GM23248 (cell line): ENCODE measurements around the gene ZBED4.

Source experiments
- EZH2 ChIP-seq: fragments of 200-600 bp; sonication (generic); IDR thresholded peaks from 2 replicates; pipeline ENCODE4 v1.6.1; 2018; ENCODE audit warnings: antibody characterized with exemption, mild to moderate bottlenecking; ENCODE audit not compliant: insufficient read depth, poor library complexity, severe bottlenecking
- EZH2phosphoT487 ChIP-seq: fragments of 200-600 bp; sonication (generic); IDR thresholded peaks from 2 replicates; pipeline ENCODE4 v1.6.1; 2018; ENCODE audit warnings: antibody characterized with exemption, moderate library complexity, mild to moderate bottlenecking, low read depth; ENCODE audit not compliant: insufficient read depth

GRCh38 chr22:49928185-49928495 is 74.5 kb downstream of the ZBED4 start:
- TF ChIP-seq EZH2 (no peak), EZH2phosphoT487 (no peak)
